ENCODE measurements around the gene GRK5.

Gene GRK5

DNA sequence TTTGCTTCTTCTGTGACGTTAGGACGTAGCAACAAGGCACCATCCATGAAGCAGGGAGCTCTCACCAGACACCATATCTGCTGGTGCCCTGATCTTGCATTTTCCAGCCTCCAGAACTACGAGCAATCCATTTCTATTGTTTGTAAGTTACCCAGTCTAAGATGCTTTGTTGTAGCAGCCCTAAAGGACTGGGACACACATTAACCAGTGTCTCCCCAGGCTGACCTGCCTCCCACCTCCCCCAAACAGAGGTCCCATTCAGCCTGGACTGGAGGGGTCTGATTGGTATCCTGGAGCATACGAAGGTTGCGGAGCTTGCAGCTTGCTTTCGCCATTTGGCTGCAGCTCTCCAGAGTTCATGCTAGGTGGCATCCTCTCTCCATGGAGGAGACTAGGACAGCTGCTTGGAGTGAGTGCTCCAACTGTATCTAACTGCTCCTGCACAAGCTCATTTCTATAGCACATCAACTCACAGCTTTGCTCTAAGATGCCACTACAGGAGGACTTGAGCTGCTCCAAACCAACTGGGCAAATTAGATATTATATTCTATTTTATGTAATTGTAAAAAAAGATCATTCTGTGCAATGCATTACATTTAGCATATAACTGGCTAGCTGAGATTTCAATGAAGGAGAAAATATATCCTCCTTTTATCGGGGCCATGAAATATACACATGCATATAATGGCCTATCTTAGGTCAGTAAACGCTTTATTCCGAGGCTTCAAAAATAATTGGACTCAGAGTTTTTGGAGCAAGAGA, 8.0 kb upstream of the GRK5 start:
- DNase-seq = peak; percentile 80

DNA sequence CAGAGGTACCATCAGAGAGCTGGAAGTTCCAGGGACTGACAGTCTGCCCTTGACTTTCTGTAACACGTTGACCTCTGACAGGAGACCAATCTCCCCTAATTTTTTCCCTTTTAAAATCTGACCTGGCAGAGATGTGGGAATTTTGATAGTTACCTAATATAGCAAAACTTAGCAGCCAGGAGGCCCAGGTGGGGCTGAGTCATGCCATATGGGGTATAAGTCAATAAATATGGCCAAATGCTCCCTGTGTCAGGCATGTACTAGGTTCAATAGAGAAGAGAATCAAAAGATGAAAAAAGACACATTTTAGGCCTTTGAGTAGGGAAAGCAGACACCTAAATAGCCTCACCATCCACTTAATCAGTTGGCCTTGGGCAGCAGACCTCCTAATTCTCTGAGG, 6.1 kb upstream of the GRK5 start:
- DNase-seq = no peak

DNA sequence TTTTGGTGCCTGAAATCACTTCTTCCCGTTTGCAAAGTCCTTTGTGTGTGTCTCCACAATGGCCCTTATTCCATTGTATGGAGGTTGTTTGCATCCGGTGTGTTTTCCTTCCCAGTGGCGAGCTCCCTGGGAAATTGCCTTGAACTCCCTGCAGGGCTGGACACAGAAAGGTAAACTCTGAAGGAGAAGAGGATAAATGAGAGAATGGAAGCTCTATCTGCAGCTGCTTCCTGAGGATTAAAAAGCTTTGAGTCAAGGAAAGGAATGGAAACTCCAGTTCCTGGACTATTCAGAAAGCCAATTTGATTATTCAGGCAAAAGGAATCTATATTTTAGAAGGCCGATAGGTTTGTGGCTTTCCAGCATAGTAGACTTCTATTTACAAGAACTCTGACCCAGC, 4.4 kb upstream of the GRK5 start:
- DNase-seq = peak; percentile 68

DNA sequence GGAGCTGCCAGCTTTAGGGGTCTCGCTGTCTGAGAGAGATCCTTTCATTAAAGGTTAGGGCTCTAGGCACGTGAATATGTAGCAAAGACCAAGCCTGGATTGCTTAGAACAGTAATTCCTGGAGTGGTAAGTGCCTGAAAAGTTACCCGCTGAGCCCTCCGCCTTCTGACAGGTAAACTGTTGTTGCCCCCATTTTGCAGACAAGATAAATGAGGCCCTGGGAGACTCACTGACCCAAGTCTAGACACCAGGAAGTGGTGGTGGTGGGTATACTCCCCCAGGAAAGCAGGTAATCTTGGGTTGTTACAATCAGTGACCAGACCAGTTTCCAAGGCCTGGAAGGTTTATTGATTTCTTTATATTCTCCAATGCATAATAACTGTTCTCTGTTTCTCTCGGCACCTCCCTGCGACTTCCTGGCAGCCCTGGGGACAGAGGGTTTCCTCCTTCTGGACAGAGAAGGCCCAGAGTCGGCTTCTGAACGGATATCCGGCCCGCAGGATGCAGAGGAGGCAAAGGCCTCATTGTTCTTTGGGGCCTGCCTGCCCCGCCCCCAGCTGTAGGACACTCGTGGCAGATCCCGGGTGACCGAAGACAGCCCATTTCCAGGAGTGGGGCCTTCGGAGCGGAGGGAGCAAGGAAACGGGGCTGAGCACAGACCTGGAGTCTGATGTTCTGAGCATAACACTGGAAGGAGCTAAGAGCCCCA, 1.3 kb upstream of the GRK5 start:
- DNase-seq = no peak

DNA sequence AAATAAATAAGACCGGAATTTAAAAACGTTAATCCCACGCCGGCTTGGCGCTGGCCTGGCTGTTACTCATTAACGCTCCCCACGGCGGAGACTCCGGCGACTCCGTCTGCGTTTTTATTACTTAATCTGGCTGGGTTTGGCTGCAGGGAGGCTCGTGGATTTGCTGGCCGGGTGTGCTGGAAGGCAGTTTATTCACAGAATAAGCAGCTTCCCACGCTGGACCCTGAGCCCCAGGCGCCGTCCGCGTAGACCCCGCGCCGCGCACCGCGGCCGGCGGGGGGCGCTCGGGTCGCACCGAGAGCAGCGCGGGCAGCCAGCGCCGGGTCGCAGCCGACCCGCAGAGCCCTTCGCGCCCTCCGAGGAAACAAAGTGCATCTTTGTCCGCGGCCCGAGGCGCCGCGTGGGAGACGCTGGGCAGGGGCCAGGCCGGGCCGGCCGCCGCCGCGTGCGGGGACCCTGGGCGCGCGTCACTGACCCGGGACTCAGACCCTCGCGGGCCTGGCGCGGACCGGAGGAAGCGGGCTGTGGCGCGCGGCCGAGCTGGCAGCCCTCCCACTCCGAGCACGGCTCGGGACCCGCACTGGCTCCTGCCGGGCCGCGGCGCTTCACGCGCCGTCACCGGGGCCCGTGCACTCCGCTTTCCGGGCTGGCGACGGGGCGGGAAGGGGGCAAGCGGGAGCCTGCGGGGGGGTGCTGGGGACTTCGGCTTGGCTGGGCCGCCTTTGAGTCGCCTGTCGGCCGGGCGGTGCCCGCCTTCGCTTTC, 587 bp upstream of the GRK5 start:
- DNase-seq = peak; percentile 62

DNA sequence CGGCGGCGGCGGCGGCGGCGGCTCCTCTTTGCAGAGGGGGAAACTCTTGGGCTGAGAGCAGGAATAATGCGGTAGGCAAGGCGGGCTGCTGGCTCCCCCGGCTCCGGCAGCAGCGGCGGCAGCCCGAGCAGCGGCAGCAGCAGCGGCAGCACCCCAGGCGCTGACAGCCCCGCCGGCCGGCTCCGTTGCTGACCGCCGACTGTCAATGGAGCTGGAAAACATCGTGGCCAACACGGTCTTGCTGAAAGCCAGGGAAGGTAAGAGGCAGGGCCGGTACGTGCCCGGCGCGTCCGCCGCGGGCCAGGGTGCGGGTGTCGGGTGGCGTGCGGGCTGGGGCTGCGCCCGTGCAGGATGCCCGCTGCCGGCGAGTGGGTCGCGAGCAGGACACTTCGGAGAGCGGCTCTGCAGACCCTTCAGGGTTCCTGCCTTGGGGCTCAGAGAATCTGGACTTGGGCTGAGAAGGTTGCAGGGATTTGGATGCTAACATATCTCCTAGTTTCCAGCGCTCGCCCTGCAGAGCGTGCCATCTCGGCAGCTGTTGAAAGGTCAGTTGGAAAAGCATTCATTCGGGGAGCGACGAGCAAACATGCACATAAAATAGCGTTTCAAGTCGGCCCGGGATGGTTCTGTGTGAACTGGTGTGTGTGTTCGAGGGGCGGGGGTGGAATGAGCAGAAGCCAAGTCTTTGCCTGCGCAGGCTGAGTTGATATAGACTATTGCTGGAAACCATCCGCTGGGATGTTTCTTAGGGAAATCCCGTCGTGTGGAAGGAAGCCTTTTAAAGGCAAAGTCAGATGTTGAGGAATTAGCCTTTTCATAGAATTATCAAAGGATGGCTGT, 562 bp downstream of the GRK5 start:
- peak; percentile 50 for DNase-seq

DNA sequence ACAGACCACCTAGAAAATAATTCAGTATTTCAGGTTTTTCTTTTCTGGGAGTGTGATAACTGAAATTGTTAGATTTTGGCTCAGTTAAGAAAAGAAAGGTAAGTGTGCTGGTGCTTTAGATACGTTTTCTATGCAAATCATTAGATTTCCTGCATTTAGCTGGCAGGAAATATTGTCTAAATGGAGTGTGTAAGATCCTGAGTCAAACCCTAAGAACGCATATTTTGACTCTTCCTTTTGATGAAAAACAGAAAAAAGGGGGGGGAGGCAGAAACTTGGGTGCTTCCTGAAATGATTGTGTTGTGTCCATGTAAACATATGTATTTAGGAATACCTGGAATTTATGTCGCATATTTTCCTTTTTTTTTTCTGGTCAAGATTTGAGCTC, 1.2 kb downstream of the GRK5 start:
- DNase-seq = peak; percentile 60

DNA sequence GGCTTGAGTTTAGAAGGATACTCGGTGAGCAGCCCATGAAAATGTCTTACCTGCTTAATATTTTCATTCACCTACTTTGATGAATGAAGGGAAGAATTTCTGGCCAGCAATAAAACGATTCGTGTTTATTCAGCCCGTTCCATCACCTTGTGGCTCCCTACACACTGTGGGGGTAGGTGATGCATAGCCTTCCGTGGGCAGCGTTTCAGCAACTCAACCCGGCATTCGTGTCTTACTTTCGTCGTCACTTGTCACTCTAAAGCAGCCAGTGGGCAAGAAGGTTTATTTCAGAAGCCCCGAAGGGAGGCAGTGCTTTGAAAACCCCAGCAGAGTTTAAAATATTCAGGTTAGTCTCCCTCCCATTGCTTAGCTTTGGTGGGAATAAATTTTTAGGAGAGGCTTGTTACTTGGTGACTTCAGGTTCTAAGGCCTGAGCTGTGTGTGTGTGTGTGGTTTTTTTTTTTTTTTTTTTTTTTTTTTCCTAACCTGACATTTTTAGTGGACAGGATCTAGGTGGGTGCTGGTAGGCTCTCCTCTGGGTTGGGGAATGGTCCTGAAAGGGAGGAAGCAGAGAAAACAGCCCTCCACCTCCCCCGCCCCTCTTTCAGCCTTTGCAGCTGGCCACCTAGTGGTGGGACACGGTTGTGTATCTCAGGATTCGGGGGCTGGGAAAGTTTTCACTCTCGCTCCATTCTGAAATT, 1.8 kb downstream of the GRK5 start:
- peak; percentile 61 for DNase-seq

DNA sequence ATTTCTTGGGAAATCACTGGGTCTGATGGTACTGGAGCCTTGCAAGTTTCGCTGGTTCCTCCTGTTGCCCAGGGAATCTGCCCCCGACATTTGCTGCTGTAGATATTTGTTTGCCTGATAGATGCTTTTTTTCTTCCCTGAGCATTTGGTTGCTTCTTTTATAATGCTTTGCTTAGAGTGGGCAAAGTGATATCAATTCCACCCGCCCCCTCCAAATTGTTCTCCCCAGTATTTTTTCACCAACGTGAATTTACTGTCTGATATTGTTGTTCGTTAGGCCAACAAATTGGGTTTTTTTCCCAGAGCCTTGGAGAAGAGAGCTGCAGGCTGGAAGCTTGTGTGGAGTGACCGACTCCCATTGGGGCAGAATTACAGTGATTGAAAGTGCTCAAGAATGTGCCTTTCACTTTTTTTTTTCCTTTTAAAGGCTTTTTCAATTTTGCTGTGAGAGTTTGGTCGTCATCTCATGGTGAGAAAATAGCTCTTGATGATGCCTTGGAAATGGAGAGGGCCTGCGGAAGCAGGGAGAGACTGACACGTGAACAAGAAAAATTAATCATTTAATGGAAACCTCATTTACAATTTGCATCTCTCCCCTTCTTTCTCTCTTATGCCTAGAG, 2.5 kb downstream of the GRK5 start:
- no peak for DNase-seq

DNA sequence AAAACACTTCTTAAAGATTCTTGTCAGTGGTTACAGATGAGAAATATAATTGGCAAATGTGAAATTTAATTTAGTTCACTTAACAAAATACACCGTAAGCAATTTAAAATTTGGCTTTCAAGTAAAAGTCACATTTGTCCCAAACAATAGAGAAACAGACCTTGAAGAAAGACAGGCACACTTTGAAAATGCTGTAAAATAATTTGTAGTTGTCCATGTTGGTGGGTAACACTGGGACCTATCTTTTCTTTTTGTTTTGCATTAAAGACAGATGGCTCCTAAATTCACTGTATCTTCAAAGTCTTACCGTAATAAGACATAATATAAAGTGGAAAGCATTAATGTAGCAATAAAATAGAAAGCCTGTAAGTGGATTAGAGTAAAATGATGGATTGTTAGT, 3.3 kb downstream of the GRK5 start:
- no peak for DNase-seq

DNA sequence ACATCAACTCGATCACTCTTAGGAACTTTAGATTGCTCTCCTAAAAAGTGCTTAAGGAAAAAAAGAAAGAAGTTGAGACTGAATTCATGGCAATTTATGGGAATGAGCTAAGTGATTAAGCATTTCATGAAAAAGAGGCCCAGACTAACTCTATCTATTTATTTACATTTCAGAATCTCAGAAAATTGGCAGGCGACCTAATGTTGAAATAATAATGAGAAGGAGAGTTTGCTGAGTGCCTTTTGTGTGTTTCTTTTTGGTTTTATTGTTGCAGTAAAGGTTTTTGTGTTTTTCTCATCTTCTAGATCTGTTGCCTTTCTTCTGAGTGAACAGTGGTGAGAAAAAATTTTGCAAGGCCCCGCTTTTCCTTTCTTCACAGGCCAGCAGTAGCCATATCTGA, 3.8 kb downstream of the GRK5 start:
- peak; percentile 78 for DNase-seq

DNA sequence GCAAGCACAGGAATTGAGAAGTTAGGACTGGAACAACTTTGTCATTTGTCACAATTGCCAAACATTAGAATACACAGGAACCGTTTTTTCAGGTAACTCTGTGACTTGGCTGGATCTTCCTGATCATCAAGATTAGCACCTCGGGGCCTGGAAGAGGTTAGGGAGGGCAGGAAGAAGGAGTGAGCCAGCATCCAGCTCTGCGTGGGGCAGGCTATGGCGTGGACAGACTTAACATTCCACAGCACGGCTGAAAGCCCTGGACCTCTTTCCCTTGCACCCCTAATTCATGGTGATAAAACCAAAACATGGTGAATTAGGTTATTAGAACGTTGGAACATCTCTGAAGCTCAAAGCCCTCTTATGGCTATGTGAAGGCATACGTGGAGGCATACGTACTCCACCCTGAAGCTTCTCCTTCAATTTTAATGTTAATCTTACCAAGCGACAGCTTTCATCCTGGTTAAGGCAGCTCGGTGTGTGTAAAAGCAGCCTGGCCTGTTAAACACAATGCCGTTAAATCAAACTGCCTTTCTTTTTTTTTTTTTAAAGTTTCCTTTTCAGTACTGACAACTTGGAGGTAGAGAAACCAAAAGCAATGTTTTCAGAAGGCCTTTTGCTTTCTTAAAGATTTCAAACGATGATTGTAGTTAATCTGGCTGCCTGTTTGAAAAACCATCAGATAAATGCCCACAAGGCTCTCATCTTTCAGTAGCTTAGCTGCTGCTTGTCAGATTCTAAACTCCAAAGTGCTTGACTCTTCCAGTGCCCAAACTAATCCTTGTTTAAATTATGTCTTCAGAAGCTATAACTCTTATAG, 4.5 kb downstream of the GRK5 start:
- DNase-seq = no peak

DNA sequence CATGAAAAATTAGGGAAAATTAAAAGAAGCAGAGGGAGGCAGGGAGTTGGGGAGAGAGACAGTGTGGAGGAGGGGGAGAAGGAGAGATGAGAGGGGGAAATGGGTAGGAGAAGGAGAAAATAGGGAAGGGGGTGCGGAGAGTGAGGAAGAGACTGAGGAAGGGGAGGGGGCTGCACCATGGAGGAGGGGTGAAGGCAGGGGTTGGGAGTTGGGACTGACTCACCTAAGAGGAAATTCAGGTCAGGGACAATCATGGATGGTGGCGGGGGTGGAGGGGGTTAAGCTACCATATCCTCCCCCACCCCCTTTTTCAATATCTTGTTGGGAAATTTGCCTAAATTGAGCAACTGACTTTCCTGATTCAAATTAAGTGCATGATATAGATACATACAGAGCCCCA, 8.0 kb downstream of the GRK5 start:
- DNase-seq = no peak

DNA sequence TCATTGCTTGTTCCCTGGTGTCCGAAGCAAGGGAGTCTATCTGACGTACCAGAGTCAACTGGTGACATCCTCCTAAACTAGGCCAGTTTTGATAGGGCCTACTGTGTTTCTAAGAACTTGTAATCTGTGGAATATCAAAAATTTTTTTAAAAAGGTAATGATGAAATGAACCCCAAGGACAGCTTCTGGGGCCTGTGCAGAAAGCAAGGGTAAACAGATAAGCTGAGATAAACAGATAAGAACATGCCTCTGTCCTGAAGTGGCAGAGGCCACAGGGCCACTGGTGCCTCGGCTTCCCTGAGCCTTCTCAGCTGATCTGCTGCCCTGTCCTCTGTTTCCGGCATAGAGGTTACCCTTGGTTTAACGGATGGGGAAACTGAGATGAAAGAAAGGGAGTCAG, 8.8 kb downstream of the GRK5 start:
- DNase-seq = no peak

DNA sequence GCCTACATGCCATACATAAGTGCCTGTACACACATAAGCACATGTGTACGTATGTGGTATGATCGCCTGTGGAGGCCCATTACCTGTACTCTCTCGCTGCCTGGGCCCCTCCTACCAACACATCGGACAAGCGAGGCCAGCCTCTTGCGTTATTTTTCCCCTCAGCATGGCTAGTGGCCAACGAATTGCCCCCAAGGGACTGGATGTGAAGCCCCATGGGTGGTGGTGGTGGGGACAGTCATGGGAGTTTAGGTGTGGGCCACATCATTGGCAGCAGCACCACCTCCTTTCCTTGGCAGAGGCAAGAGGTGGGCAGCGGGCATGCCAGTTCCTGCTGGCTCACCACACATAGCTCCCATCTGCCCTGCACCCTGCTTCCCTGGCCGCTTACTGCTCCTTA, 10.0 kb downstream of the GRK5 start:
- no peak for DNase-seq

DNA sequence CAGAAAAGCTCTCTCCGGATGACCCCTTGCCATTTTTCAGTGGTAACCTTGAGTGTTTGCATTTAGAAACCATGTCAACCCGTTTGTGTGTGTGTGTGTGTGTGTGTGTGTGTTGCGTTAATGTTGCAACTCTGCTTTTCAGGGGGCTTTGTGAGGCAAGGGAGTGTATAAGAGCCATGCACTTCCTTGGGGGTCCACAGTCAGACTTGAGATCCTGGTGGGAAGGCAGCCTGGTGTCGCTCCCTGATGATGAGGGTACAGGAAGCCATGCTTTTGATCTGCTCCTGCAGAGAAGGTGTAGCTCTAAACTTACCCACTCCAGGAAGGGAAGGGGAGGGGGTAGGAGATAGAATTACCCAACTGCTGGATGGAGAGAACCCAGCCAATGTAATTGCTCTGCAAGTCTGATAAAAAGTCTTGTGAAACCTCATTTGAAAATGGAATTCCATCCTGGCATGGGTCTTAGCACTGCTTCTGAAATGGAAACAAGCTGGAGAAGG, 10.7 kb downstream of the GRK5 start:
- peak; percentile 46 for DNase-seq

DNA sequence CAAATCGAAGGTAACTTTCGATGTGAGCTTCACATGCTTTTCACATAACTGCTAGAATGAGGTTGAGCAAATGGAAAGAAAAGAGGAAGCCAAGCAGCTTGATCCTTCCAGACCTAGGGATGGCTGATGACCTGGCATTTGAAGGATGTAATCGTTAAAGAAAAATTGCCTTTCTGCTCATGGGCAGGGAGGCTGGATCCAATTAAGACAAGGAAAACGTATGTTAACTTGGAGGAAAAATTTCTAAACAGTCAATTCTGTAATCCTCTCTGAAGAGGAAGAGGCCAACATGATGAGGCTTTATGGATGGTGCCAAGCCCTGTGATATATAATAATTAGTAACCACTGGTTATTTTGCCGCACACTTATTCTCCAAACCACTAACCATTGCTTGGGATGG, 12.5 kb downstream of the GRK5 start:
- DNase-seq = peak; percentile 82

DNA sequence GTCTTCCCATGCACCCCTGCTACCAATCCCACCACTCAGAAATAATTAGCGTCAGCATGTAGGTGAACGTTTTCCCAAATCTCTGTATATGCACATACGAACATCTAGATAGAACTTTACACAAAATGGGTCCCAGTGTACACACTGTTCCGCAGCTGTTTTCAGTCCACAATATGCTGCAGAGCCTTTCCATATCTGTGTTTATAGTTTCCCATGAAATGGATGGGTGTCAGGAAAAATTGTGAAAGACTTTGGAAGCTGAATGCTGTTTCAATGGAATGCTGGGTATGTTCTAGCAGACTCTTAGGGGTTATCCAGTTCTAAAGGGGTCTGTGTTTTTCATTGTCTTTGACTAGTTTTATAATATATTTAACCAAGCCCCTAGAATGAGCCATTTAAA, 13.8 kb downstream of the GRK5 start:
- DNase-seq = peak; percentile 64

DNA sequence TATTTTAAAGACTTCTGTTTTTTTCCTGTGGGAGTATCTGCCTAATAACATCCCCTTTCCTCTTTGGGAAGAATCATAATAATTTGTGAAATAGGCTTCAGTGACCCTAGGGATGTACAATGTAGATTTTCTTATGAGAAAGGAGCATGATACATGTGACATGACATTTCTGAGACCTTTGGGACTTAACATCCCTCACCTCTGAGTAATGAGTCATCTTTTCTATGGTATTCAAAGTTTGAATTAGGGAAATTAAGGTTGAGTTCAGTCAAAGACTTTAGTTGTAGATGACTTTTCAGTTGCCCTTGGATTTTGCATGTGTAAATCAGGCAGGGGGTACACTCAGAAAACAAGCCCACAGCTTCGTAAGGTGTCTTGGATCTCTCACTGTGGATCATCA, 14.3 kb downstream of the GRK5 start:
- DNase-seq = no peak

DNA sequence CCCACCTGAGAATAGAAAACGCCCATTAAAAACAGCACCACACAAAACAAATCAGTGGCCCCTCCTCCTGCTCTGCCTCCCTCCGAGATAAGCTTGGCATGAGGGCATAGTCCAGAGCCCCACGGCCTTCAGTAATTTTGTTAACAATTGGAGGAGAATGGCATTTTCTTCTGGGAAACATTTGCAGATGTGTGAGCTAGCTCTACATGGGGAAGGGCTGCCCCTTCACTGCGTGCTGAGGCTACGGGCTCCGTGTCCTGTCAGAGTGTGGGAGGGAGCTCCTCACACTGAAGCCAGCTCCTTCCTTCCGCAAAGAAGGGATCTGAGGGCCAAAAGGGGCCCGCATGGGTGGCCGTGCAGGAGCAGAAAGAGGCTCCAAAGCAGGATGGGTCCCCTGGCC, 15.2 kb downstream of the GRK5 start:
- no peak for DNase-seq

DNA sequence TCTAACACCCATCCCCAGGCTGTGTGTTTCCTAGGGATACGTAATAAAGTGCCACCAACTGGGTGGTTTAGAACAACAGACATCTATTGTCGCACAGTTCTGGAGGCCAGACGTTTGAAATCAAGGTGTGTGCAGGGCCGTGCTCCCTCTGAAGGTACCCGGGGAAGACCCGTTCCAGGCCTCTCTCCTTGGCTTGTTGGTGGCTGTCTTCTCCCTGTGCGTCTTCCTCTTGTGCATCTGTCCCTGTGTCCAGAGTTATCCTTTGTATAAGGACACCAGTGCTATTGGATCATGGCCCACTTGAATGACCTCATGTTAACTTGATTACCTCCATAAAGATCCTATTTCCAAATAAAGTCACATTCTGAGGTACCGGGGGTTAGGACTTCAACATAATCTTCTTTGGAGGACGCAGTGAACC, 15.6 kb downstream of the GRK5 start:
- no peak for DNase-seq

Data from fibroblast of skin of right quadriceps (primary cell).